ENCODE results near the gene APRT. TPM values are rescaled to one million over a fixed set of nuclear protein-coding genes. Genes with fewer than 3 reads are reported as not detected.

APRT gene
- polyA plus RNA-seq, 1 experiment: 152 TPM

DNA sequence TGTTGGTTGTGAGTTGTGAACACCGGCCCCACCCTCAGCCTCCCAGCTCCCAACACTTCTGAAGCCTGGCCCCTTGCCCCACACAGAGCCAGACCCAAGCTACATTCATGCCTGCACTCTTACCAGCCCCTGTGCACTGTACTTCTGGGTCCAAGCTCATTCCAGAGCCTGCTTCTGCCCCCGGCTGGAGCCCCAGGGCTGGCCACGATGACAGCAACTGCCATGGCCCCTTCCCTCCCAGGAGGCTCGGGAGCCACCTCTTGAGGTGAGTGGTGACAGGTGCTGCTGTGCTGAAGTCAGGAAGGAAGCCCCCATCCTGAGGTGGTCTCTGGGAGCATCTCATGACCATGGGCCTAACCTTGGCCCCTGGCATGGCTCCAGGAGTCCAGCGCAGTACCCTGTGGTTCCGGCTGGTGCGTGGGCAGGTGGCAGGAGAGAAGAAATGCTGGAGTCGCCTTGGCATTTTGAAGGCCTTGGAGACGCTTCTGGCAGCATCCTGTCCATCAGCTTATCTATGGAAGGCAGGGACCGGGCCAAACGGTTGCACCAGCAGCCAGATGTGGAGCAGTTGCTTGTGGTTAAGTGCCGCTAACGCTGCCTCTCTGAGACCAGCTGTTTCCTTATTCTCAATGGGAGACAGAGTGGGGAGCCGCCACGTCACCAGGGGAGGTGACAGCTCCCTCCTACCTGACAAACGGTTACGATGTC lies 12.0 kb downstream of the APRT start:
- CTCF ChIA-PET: interaction anchor here (0.8 to 4.0 kb wide), 5 partner anchors 15 to 179 kb away, joined by 3 to 19 read pairs (median 5); partner anchors contain the start of gene PIEZO1

DNA sequence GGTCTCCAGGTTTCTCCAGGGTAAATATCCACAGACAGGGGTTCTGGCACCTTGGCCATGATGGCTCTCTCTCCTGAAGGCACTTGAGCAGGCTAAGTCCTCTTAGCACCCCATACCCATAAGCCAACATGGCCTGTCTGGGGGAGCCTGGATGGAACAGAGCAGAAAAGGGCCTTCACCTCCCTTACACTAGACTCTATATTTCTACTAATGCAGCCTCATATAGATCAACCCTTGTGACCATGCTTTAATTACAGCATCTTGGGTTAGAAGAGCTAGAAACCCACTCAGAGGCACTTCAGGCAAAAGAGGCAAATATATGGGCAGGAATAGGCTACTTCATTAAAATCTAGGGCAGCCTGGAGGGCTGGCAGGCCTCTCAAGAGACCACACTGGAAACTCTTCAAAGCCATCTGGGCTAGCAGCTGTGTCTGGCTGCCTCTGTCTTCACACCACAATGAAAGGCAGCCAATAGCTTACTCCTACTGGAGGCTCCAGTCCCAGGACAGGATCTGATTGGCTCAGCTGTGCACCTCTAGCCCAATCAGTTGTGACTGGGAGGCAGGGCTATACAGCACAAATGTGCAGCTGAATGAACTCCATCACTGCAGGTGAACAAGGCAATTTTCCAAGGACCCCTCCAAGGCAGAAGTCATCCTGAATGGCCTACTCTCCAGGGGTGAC lies 12.8 kb downstream of the APRT start:
- ChIA-PET CTCF (interaction anchor here (0.8 to 4.0 kb wide), 2 partner anchors 14 to 62 kb away, joined by 3 to 19 read pairs; no protein-coding TSS in a partner anchor), POLR2A (no interaction called here)
- no peaks in the 10 kb centered on the region for H3K36me3 ChIP-seq (ENCODE audit: control insufficient read depth, insufficient read depth, low read length)
- no peaks in the 10 kb centered on the region for H3K27me3 ChIP-seq (ENCODE audit: control insufficient read depth, insufficient read depth, low read length)
- DNase-seq (ENCODE audit: low read depth): no peak
- H3K4me3 ChIP-seq (ENCODE audit: low read depth, low read length): no peak overlapping the region
- TF ChIP-seq, protein P1, sequence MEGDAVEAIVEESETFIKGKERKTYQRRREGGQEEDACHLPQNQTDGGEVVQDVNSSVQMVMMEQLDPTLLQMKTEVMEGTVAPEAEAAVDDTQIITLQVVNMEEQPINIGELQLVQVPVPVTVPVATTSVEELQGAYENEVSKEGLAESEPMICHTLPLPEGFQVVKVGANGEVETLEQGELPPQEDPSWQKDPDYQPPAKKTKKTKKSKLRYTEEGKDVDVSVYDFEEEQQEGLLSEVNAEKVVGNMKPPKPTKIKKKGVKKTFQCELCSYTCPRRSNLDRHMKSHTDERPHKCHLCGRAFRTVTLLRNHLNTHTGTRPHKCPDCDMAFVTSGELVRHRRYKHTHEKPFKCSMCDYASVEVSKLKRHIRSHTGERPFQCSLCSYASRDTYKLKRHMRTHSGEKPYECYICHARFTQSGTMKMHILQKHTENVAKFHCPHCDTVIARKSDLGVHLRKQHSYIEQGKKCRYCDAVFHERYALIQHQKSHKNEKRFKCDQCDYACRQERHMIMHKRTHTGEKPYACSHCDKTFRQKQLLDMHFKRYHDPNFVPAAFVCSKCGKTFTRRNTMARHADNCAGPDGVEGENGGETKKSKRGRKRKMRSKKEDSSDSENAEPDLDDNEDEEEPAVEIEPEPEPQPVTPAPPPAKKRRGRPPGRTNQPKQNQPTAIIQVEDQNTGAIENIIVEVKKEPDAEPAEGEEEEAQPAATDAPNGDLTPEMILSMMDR (IDR thresholded peaks at IDR 0.05; ENCODE audit: insufficient read depth, low read depth, low read length): no peak

More for the DNA sequence above, 12.0 kb downstream of the APRT start:
- Histone ChIP-seq H3K27me3 (ENCODE audit: control insufficient read depth, insufficient read depth, low read length) (no peaks in the 10 kb centered on the region), H3K4me3 (ENCODE audit: low read depth, low read length) (no peak overlapping the region), H3K36me3 (ENCODE audit: control insufficient read depth, insufficient read depth, low read length) (no peaks in the 10 kb centered on the region)
- TF ChIP-seq, protein P1 (IDR thresholded peaks at IDR 0.05; ENCODE audit: insufficient read depth, low read depth, low read length): no peak
- no peak for DNase-seq (ENCODE audit: low read depth)
- POLR2A ChIA-PET: no interaction called here

DNA sequence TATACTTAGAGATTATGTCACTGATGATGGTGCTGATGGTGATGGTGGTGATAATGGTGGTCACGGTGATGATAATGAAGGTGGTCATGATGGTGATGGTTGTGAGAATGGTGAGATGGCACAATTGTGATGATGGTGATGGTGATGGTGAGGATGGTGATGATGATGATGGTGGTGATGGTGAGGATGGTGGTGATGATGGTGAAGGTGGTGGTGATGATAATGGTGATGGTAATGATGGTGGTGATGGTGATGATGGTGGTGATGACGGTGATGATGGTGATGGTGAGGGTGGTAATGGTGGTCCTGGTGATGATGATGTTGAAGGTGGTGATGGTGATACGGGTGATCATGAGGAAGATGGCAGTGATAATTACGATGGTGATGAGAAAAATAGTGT lies 13.7 kb downstream of the APRT start:
- ChIA-PET CTCF (interaction anchor here (4.0 kb wide), 1 partner anchor 61 kb away, joined by 19 read pairs; no protein-coding TSS in a partner anchor), POLR2A (interaction anchor here (0.6 kb wide), 1 partner anchor 12 kb away, joined by 3 read pairs; no protein-coding TSS in a partner anchor)
- Histone ChIP-seq H3K36me3 (ENCODE audit: control insufficient read depth, insufficient read depth, low read length) (no peaks in the 10 kb centered on the region), H3K27me3 (ENCODE audit: control insufficient read depth, insufficient read depth, low read length) (no peaks in the 10 kb centered on the region), H3K4me3 (ENCODE audit: low read depth, low read length) (no peak overlapping the region)
- TF ChIP-seq, protein P1 (IDR thresholded peaks at IDR 0.05; ENCODE audit: insufficient read depth, low read depth, low read length): no peak
- DNase-seq (ENCODE audit: low read depth): no peak

DNA sequence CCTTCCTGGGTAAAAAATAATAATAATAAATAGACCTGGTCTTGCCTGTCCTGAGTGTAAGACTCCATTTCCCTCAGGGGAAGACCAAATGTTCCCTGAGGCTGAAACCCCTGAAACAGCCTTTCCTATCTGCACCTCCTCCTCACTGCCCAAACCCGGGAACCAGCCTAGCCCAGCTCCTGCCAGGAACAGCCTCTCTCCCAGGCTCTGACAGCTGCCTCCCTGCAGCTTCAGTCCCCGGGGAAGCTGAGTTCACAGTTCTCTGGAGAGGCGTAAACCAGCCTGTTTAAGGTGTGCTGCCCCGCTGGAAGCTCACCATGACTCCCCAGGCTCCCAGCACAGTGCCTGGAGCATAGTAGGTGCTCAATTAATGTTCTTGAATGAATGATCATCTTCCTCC lies 15.4 kb downstream of the APRT start:
- ChIA-PET CTCF (interaction anchor here (1.8 to 3.4 kb wide), 2 partner anchors 10 to 59 kb away, joined by 8 to 19 read pairs; partner anchors contain the start of gene PIEZO1), POLR2A (interaction anchor here (0.8 kb wide), 1 partner anchor 134 kb away, joined by 3 read pairs; the partner anchor contains the start of gene MVD)
- H3K4me3 ChIP-seq (ENCODE audit: low read depth, low read length): no peak overlapping the region
- H3K27me3 ChIP-seq (ENCODE audit: control insufficient read depth, insufficient read depth, low read length): no peaks in the 10 kb centered on the region
- H3K36me3 ChIP-seq (ENCODE audit: control insufficient read depth, insufficient read depth, low read length): no peaks in the 10 kb centered on the region
- TF ChIP-seq, protein P1 (IDR thresholded peaks at IDR 0.05; ENCODE audit: insufficient read depth, low read depth, low read length): no peak
- DNase-seq (ENCODE audit: low read depth): no peak

Measured in BJ (cell line).